Measurements from ENCODE around the gene HOXC4.
"Not testable (repeated sequence)": the region's sequence is repeated elsewhere in the genome, so short reads cannot be mapped to it uniquely, and the experiment has no call there.

Gene HOXC4

GRCh38 chr12:54038284-54038870 lies 15.3 kb upstream of the HOXC4 start:
- in situ Hi-C loops (cut with HindIII; ENCODE audit: low sequenced_read_pairs) = no loop called here

GRCh38 chr12:54038871-54039414 lies 14.7 kb upstream of the HOXC4 start:
- in situ Hi-C loops (cut with HindIII; ENCODE audit: low sequenced_read_pairs) = no loop called here

GRCh38 chr12:54039417-54040147 lies 14.1 kb upstream of the HOXC4 start:
- in situ Hi-C loops (cut with HindIII; ENCODE audit: low sequenced_read_pairs) = no loop called here

GRCh38 chr12:54040148-54040494 lies 13.5 kb upstream of the HOXC4 start:
- in situ Hi-C loops (cut with HindIII; ENCODE audit: low sequenced_read_pairs) = no loop called here

- in situ Hi-C loops (cut with HindIII; ENCODE audit: low sequenced_read_pairs) = no loop called here
These were observed 13.0 kb upstream of the HOXC4 start for GRCh38 chr12:54040648-54041047.

GRCh38 chr12:54041097-54041690 lies 12.4 kb upstream of the HOXC4 start:
- in situ Hi-C loops (cut with HindIII; ENCODE audit: low sequenced_read_pairs) = no loop called here

GRCh38 chr12:54042033-54042432 lies 11.6 kb upstream of the HOXC4 start:
- in situ Hi-C loops (cut with HindIII; ENCODE audit: low sequenced_read_pairs) = not testable (repeated sequence)

GRCh38 chr12:54042970-54043853 lies 10.4 kb upstream of the HOXC4 start:
- in situ Hi-C loops (cut with HindIII; ENCODE audit: low sequenced_read_pairs) = no loop called here

GRCh38 chr12:54044425-54045103 lies 9.1 kb upstream of the HOXC4 start:
- in situ Hi-C loops (cut with HindIII; ENCODE audit: low sequenced_read_pairs) = no loop called here

GRCh38 chr12:54045401-54045800 lies 8.2 kb upstream of the HOXC4 start:
- in situ Hi-C loops (cut with HindIII; ENCODE audit: low sequenced_read_pairs) = no loop called here

- in situ Hi-C loops (cut with HindIII; ENCODE audit: low sequenced_read_pairs) = no loop called here
These were observed 7.6 kb upstream of the HOXC4 start for GRCh38 chr12:54045868-54046521.

- in situ Hi-C loops (cut with HindIII; ENCODE audit: low sequenced_read_pairs) = no loop called here
These were observed 6.9 kb upstream of the HOXC4 start for GRCh38 chr12:54046809-54047159.

- in situ Hi-C loops (cut with HindIII; ENCODE audit: low sequenced_read_pairs) = no loop called here
These were observed 6.3 kb upstream of the HOXC4 start for GRCh38 chr12:54047160-54047963.

- in situ Hi-C loops (cut with HindIII; ENCODE audit: low sequenced_read_pairs) = no loop called here
These were observed 5.7 kb upstream of the HOXC4 start for GRCh38 chr12:54047964-54048303.

GRCh38 chr12:54048406-54049093 lies 5.1 kb upstream of the HOXC4 start:
- in situ Hi-C loops (cut with HindIII; ENCODE audit: low sequenced_read_pairs) = no loop called here

- in situ Hi-C loops (cut with HindIII; ENCODE audit: low sequenced_read_pairs) = no loop called here
These were observed 4.5 kb upstream of the HOXC4 start for GRCh38 chr12:54049108-54049507.

GRCh38 chr12:54050482-54050810 lies 3.2 kb upstream of the HOXC4 start:
- in situ Hi-C loops (cut with HindIII; ENCODE audit: low sequenced_read_pairs) = no loop called here

- in situ Hi-C loops (cut with HindIII; ENCODE audit: low sequenced_read_pairs) = no loop called here
These were observed 2.4 kb upstream of the HOXC4 start for GRCh38 chr12:54051026-54051842.
